GM23338 (cell line): ENCODE results near the gene TLCD3B. TPM values are rescaled to one million over a fixed set of nuclear protein-coding genes. Genes with fewer than 3 reads are reported as not detected.

Experiments
- ATAC-seq: fragments of 200-7000 bp; cut with Tn5 transposase; 3 replicates; pipeline ENCODE4 v1.9.1; 2020
- DNase-seq: peaks from one replicate; pipeline ENCODE4 v3.0.0-alpha.2; 2015; ENCODE audit warnings: low spot score
- H2AFZ ChIP-seq: fragments of 200-600 bp; sonication (generic); 2 replicates; pipeline ENCODE4 v1.8.0; 2016; ENCODE audit warnings: antibody characterized with exemption, mild to moderate bottlenecking, moderate library complexity
- H3F3A ChIP-seq: fragments of 200-600 bp; sonication (generic); replicated peaks from 2 replicates; pipeline ENCODE4 v1.8.0; 2017; ENCODE audit warnings: antibody characterized with exemption, mixed run types, low read depth
- H3K27ac ChIP-seq: fragments of 200-600 bp; sonication (generic); 2 replicates; pipeline ENCODE4 v1.6.1; 2016; ENCODE audit warnings: low read depth
- H3K27me3 ChIP-seq: fragments of 200-600 bp; sonication (generic); 2 replicates; pipeline ENCODE4 v1.8.0; 2016; ENCODE audit warnings: mild to moderate bottlenecking, mixed run types, moderate library complexity; ENCODE audit not compliant: insufficient read depth
- H3K36me3 ChIP-seq: fragments of 200-600 bp; sonication (generic); 2 replicates; pipeline ENCODE4 v1.8.0; 2016; ENCODE audit warnings: mild to moderate bottlenecking; ENCODE audit not compliant: insufficient read depth
- H3K4me1 ChIP-seq: fragments of 200-600 bp; sonication (generic); 2 replicates; pipeline ENCODE4 v1.8.0; 2016; ENCODE audit warnings: mild to moderate bottlenecking, moderate library complexity; ENCODE audit not compliant: insufficient read depth
- H3K4me2 ChIP-seq: fragments of 200-600 bp; sonication (generic); 2 replicates; pipeline ENCODE4 v1.7.1; 2017; ENCODE audit warnings: mixed run types
- H3K4me3 ChIP-seq: fragments of 200-600 bp; sonication (generic); 2 replicates; pipeline ENCODE4 v1.6.1; 2016; ENCODE audit warnings: mixed run types
- H3K79me2 ChIP-seq: fragments of 200-600 bp; sonication (generic); replicated peaks from 2 replicates; pipeline ENCODE4 v1.8.0; 2017; ENCODE audit warnings: mild to moderate bottlenecking; ENCODE audit not compliant: insufficient read depth
- H3K9me2 ChIP-seq: fragments of 200-600 bp; sonication (generic); 2 replicates; pipeline ENCODE4 v1.8.0; 2017; ENCODE audit not compliant: insufficient read depth
- H4K20me1 ChIP-seq: fragments of 200-600 bp; sonication (generic); replicated peaks from 2 replicates; pipeline ENCODE4 v1.8.0; 2017; ENCODE audit warnings: mild to moderate bottlenecking; ENCODE audit not compliant: insufficient read depth
- H3K27ac Mint-ChIP-seq: 2 replicates; pipeline ENCODE4 v1.8.0; 2020; ENCODE audit warnings: inconsistent platforms, mild to moderate bottlenecking, moderate library complexity, mixed read lengths
- H3K27me3 Mint-ChIP-seq: 3 replicates; pipeline ENCODE4 v1.8.0; 2022; ENCODE audit warnings: low read depth, mild to moderate bottlenecking, moderate library complexity, mixed read lengths, inconsistent platforms; ENCODE audit not compliant: insufficient read depth, poor library complexity
- H3K36me3 Mint-ChIP-seq: 3 replicates; pipeline ENCODE4 v1.8.0; 2021; ENCODE audit warnings: low read depth, mild to moderate bottlenecking, inconsistent platforms, moderate library complexity, mixed read lengths
- H3K4me1 Mint-ChIP-seq: 3 replicates; pipeline ENCODE4 v1.8.0; 2020; ENCODE audit warnings: mild to moderate bottlenecking, inconsistent platforms, mixed read lengths
- H3K4me3 Mint-ChIP-seq: 3 replicates; pipeline ENCODE4 v1.8.0; 2021; ENCODE audit warnings: moderate library complexity, mild to moderate bottlenecking, inconsistent platforms, mixed read lengths
- H3K9me3 Mint-ChIP-seq: 3 replicates; pipeline ENCODE4 v1.8.0; 2020; ENCODE audit warnings: moderate library complexity, mild to moderate bottlenecking, inconsistent platforms, mixed read lengths
- CREB1 ChIP-seq: fragments of 250-450 bp; sonication (Bioruptor Pico); IDR thresholded peaks from 2 replicates; pipeline ENCODE4 v1.5.0; 2020; ENCODE audit warnings: low read depth, mild to moderate bottlenecking, moderate library complexity
- EZH2 ChIP-seq: fragments of 200-600 bp; sonication (generic); IDR thresholded peaks from one replicate; pipeline ENCODE4 v1.8.0; 2017; ENCODE audit warnings: antibody characterized with exemption, mild to moderate bottlenecking, low read depth; ENCODE audit not compliant: unreplicated experiment
- EZH2phosphoT487 ChIP-seq: fragments of 200-600 bp; sonication (generic); IDR thresholded peaks from one replicate; pipeline ENCODE4 v1.8.1; 2018; ENCODE audit warnings: antibody characterized with exemption; ENCODE audit not compliant: unreplicated experiment
- JUNB ChIP-seq: IDR thresholded peaks from one replicate; pipeline ENCODE4 v1.6.1; 2016; ENCODE audit warnings: antibody characterized with exemption; ENCODE audit not compliant: unreplicated experiment
- NANOG ChIP-seq: IDR thresholded peaks from 2 replicates; pipeline ENCODE4 v1.6.1; 2016; ENCODE audit warnings: antibody characterized with exemption, borderline replicate concordance
- POLR2AphosphoS5 ChIP-seq: IDR thresholded peaks from 2 replicates; pipeline ENCODE4 v1.6.1; 2016; ENCODE audit warnings: antibody characterized with exemption, low read depth
- ZNF114 ChIP-seq: fragments of 250-450 bp; sonication (Bioruptor Pico); IDR thresholded peaks from 2 replicates; pipeline ENCODE4 v1.5.0; 2020; ENCODE audit warnings: mild to moderate bottlenecking, moderate library complexity
- polyA plus RNA-seq: library from polyadenylated mRNA; unstranded; fragments of >200 nt; fragmentation: Nextera tagmentation; extraction: Ambion mirVana; gene quantifications from 2 replicates; pipeline ENCODE4 v1.2.1, GENCODE V29; 2016
- total RNA-seq: library from RNA; depleted of rRNA; stranded (reverse); fragments of >200 nt; shearing (Covaris generic); gene quantifications from 2 replicates; pipeline ENCODE4 v1.2.3, GENCODE V29; 2014
- TF ChIP-seq, protein P1 (sequence below): fragments of 250-450 bp; sonication (Bioruptor Pico); IDR thresholded peaks from 2 replicates; pipeline ENCODE4 v1.5.0; 2020; ENCODE audit warnings: mild to moderate bottlenecking, moderate library complexity

The TLCD3B gene
- total and polyA plus RNA-seq, 2 experiments from 2014 or later, result 14.2 to 37.4 TPM

DNA sequence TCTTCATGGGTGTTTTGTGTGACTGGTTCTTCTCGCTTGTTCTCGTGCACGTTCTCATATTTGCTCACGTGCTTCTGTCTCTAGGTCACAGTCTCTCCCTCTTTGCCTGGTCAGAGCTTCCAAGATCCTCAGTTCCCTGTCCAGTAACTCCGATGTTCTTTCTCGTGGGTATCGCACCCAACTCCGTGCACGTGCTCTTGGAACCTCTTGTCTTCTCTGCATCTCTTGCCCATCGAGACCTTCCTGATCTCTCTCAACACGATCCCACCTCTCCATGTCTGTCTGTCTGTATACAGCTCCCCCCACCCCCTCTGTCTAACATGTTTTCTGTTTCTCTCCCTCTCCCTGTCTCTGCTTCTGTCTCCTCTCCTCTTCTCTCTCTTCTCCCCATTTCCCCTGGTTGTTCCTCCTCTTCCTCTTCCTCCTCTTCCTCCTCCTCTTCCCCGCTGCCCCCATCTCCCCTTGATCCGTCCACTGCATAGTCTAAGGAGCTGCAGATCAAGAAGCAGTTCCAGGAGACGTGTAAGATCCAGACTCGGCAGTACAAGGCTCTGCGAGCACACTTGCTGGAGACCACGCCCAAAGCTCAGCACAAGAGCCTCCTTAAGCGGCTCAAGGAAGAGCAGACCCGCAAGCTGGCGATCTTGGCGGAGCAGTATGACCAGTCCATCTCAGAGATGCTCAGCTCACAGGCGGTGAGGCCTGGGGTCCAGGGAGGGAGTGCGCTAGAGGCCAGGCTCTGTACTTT is 41.8 kb downstream of the TLCD3B start (continued):
- TF ChIP-seq, protein P1, sequence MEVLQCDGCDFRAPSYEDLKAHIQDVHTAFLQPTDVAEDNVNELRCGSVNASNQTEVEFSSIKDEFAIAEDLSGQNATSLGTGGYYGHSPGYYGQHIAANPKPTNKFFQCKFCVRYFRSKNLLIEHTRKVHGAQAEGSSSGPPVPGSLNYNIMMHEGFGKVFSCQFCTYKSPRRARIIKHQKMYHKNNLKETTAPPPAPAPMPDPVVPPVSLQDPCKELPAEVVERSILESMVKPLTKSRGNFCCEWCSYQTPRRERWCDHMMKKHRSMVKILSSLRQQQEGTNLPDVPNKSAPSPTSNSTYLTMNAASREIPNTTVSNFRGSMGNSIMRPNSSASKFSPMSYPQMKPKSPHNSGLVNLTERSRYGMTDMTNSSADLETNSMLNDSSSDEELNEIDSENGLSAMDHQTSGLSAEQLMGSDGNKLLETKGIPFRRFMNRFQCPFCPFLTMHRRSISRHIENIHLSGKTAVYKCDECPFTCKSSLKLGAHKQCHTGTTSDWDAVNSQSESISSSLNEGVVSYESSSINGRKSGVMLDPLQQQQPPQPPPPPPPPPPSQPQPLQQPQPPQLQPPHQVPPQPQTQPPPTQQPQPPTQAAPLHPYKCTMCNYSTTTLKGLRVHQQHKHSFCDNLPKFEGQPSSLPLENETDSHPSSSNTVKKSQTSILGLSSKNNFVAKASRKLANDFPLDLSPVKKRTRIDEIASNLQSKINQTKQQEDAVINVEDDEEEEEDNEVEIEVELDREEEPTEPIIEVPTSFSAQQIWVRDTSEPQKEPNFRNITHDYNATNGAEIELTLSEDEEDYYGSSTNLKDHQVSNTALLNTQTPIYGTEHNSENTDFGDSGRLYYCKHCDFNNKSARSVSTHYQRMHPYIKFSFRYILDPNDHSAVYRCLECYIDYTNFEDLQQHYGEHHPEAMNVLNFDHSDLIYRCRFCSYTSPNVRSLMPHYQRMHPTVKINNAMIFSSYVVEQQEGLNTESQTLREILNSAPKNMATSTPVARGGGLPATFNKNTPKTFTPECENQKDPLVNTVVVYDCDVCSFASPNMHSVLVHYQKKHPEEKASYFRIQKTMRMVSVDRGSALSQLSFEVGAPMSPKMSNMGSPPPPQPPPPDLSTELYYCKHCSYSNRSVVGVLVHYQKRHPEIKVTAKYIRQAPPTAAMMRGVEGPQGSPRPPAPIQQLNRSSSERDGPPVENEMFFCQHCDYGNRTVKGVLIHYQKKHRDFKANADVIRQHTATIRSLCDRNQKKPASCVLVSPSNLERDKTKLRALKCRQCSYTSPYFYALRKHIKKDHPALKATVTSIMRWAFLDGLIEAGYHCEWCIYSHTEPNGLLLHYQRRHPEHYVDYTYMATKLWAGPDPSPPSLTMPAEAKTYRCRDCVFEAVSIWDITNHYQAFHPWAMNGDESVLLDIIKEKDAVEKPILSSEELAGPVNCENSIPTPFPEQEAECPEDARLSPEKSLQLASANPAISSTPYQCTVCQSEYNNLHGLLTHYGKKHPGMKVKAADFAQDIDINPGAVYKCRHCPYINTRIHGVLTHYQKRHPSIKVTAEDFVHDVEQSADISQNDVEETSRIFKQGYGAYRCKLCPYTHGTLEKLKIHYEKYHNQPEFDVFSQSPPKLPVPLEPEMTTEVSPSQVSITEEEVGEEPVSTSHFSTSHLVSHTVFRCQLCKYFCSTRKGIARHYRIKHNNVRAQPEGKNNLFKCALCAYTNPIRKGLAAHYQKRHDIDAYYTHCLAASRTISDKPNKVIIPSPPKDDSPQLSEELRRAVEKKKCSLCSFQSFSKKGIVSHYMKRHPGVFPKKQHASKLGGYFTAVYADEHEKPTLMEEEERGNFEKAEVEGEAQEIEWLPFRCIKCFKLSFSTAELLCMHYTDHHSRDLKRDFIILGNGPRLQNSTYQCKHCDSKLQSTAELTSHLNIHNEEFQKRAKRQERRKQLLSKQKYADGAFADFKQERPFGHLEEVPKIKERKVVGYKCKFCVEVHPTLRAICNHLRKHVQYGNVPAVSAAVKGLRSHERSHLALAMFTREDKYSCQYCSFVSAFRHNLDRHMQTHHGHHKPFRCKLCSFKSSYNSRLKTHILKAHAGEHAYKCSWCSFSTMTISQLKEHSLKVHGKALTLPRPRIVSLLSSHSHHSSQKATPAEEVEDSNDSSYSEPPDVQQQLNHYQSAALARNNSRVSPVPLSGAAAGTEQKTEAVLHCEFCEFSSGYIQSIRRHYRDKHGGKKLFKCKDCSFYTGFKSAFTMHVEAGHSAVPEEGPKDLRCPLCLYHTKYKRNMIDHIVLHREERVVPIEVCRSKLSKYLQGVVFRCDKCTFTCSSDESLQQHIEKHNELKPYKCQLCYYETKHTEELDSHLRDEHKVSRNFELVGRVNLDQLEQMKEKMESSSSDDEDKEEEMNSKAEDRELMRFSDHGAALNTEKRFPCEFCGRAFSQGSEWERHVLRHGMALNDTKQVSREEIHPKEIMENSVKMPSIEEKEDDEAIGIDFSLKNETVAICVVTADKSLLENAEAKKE (CRISPR knock-in tag), result no peak

DNA sequence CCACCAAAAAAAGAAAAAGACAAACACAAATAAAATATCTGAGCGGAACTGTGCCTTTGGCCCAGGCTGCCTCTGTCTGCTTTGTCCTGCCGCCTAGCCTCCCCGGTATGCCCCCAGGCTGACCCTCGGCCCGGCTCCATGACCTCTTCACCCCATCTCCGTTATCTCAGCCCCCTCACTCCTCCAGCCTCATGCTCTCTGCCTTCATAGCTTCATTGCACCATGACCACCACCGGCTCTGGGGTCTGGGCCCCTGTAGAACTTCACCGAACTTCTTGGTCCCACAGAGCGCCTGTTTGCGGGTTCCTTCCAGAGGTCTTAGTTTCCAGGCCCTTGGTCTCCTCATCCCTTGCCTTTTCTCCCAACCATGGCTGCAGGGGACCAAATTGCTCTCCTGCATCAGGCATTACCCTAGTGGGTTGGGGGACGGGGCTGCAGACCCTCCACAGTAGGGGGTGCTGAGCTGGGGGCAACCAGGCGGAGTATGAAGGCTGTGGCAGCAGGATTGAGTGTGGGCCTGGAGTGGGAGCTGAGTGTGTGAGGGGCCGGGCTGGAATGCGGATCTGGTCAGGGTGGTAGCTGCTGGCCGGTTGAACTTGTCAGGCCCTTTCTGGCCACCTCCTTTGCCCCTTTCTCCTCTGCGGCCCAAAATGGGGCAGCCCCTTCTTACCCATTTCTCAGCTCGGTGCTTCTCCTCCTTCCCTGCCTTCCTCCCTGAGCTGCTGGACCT is 42.6 kb downstream of the TLCD3B start:
- Mint-ChIP-seq H3K4me3 (no peak overlapping the region; the same call in 2 of the 3 replicates), H3K27ac (no peak overlapping the region), H3K36me3 (peaks cover 64% of the 10 kb centered on the region), H3K27me3 (peaks cover 3% of the 10 kb centered on the region), H3K4me1 (no peaks in the 10 kb centered on the region; the same call in 2 of the 3 replicates), H3K9me3 (no peaks in the 10 kb centered on the region; the same call in 1 of the 3 replicates)
- peaks cover 12% of the 10 kb centered on the region for H3K36me3 ChIP-seq
- DNase-seq (no peak), ATAC-seq (no peak)
- H3K9me2 ChIP-seq, result no peaks in the 10 kb centered on the region
- H4K20me1 ChIP-seq, result no peaks in the 10 kb centered on the region; the same call in 1 of the 2 replicates
- no peak overlapping the region for H3K4me2 ChIP-seq
- H3F3A ChIP-seq, result no peaks in the 10 kb centered on the region
- H2AFZ ChIP-seq, result no peak overlapping the region
- no peaks in the 10 kb centered on the region for H3K4me1 ChIP-seq
- H3K27ac ChIP-seq, result no peak overlapping the region
- no peaks in the 10 kb centered on the region for H3K27me3 ChIP-seq
- H3K4me3 ChIP-seq, result no peak overlapping the region
- H3K79me2 ChIP-seq, result no peaks in the 10 kb centered on the region
- TF ChIP-seq CREB1 (CRISPR knock-in tag) (no peak), NANOG (no peak), EZH2phosphoT487 (no peak), ZNF114 (CRISPR knock-in tag) (no peak), POLR2AphosphoS5 (no peak), JUNB (no peak), EZH2 (no peak)
- TF ChIP-seq, protein P1 (CRISPR knock-in tag), result no peak
